ENCODE measurements around the gene TNFSF8.

TNFSF8 gene

DNA sequence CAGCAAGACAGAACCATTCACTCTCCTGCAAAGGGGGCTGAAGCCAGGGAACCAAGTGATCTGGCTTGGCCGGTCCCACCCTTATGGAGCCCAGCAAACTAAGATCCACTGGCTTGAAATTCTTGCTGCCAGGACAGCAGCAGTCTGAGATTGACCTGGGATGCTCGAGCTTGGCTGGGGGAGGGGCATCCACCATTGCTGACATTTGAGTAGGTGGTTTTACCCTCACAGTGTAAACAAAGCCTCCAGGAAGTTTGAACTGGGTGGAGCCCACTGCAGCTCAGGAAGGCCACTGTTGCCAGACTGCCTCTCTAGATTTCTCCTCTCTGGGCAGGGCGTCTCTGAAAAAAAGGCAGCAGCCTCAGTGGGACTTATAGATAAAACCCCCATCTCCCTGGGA is 60.5 kb downstream of the TNFSF8 start:
- TF ChIP-seq CTCF (IDR thresholded peaks at IDR 0.05; ENCODE audit: low read depth, low read length), result no peak
- no peak for DNase-seq (ENCODE audit: extremely low read depth, low read depth)

DNA sequence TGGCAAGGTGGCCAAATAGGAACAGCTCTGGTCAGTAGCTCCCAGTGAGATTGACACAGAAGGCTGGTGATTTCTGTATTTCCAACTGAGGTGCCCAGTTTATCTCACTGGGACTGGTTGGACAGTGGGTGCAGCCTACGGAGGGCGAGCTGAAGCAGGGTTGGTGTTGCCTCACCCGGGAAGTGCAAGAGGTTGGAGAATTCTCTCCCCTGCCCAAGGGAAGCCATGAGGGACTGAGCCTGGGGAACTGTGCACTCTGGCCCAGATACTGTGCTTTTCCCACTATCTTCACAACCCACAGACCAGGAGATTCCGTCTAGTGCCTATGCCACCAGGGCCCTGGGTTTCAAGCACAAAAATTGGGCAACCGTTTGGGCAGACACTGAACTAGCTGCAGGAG is 61.0 kb downstream of the TNFSF8 start:
- TF ChIP-seq CTCF (IDR thresholded peaks at IDR 0.05; ENCODE audit: low read depth, low read length), result no peak
- DNase-seq (ENCODE audit: extremely low read depth, low read depth), result no peak

GRCh38 chr9:114867327-114867726 is 63.1 kb downstream of the TNFSF8 start:
- TF ChIP-seq CTCF (IDR thresholded peaks at IDR 0.05; ENCODE audit: low read depth, low read length), result no peak
- no peak for DNase-seq (ENCODE audit: extremely low read depth, low read depth)

DNA sequence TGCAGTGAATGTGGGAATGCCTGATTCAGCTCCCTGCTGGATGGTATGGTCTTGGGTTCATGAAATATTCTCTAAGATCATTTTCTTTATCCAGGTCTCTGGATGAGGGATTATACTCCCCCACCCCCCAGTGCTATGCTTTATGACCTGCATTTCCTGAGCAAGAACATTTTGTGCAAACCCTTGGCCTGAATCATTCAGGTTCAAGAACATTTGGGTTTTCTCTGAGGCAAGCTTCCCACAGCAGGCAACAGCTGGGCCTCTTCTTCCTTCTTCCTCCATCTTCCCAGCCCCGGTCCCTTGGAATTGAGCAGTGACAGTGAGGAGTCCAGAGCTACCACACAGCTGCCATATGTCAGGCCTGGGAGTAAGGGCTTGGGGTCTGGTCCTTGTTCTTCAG is 65.9 kb downstream of the TNFSF8 start:
- no peak for DNase-seq (ENCODE audit: extremely low read depth, low read depth)
- no peak for TF ChIP-seq CTCF (IDR thresholded peaks at IDR 0.05; ENCODE audit: low read depth, low read length)

DNA sequence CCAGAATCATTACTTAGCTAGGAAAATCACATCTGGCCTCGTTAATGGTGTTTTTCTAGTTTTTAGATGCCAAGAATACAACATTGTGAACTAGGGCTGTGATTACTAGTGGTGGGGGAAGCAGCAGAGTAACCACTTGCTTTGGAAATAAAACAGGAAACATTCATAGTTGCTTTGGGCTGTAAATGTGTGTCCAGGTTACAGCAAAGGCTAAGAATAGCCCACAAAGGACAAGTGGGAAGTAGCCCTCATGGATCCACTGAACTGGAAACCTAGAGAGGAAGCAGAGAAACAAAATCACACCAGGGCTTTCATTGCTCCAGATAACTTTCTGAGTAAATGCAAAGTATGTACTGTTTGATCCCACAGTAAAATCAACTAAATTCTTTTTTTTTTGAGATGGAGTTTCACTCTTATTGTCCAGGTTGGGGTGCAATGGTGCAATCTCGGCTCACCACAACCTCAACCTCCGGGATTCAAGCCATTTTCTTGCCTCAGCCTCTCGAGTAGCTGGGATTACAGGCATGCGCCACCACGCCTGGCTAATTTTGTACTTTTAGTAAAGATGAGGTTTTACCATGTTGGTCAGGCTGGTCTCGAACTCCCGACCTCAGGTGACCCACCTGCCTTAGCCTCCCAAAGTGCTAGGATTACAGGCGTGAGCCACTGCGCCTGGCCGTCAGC is 68.3 kb downstream of the TNFSF8 start:
- DNase-seq (ENCODE audit: extremely low read depth, low read depth), result no peak
- TF ChIP-seq CTCF (IDR thresholded peaks at IDR 0.05; ENCODE audit: low read depth, low read length), result no peak

- DNase-seq (ENCODE audit: extremely low read depth, low read depth), result no peak
- TF ChIP-seq CTCF (IDR thresholded peaks at IDR 0.05; ENCODE audit: low read depth, low read length), result no peak
Observed at GRCh38 chr9:114861273-114861672, 69.1 kb downstream of the TNFSF8 start.

DNA sequence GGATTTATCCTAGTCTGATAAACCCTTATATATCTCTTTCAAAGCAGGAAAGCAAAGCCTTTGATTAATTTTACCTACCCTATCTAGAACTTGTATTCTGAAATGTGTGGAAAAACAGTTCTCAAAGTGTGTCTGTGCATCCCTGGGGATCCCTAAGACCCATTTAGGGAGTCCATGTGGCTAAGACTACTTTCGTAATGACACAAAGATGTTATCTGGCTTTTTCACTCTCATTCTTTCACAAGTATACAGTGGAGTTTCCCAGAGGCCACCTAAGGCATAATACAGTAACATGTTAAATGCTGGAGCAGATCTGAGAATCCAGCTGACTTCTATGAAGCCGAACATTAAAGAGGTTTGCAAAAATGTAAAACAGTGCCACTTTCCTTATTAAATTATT is 70.2 kb downstream of the TNFSF8 start:
- no peak for TF ChIP-seq CTCF (IDR thresholded peaks at IDR 0.05; ENCODE audit: low read depth, low read length)
- DNase-seq (ENCODE audit: extremely low read depth, low read depth), result no peak

All from AG09319 (cell line).